Colonic mucosa (tissue), 4 donors: ENCODE measurements around the gene KRT7. TPM values are rescaled to one million over a fixed set of nuclear protein-coding genes. Genes with fewer than 3 reads are reported as not detected.

ENCODE experiments used
- DNase-seq: peaks from one replicate; pipeline ENCODE4 v3.0.0-alpha.2; 2020
- H3K27ac ChIP-seq: fragments of 200-600 bp; one replicate; pipeline ENCODE4 v1.8.0; 2021
- H3K27me3 ChIP-seq: fragments of 200-600 bp; one replicate; pipeline ENCODE4 v1.8.0; 2021
- H3K36me3 ChIP-seq: fragments of 200-600 bp; one replicate; pipeline ENCODE4 v1.8.0; 2021
- H3K4me1 ChIP-seq: fragments of 200-600 bp; one replicate; pipeline ENCODE4 v1.8.0; 2021; ENCODE audit warnings: mild to moderate bottlenecking
- H3K4me3 ChIP-seq: fragments of 200-600 bp; one replicate; pipeline ENCODE4 v1.8.0; 2021
- H3K9ac ChIP-seq, 2 donors: one replicate each; pipeline ENCODE4 v1.7.0; 2013; ENCODE audit warnings: control low read depth in 2 of 2, low read depth in 2 of 2, low read length in 2 of 2
- H3K9me3 ChIP-seq: fragments of 200-600 bp; one replicate; pipeline ENCODE4 v1.8.0; 2021
- intact Hi-C: fragments of 100-400 bp; cut with DNase I; formaldehyde crosslinking; loops from one replicate; pipeline ENCODE4 v1.14.1; 2022
- total RNA-seq, 2 donors: library from RNA; stranded (reverse); fragmentation: NEBNext Ultra II Directional in 1 of 2; extraction: Animal tissue kit (Norgen Biotek cat#: 25700) in 1 of 2; gene quantifications; one replicate each; pipeline ENCODE4 v1.2.1, GENCODE V29; 2021
- TF ChIP-seq, protein P1 (sequence below): fragments of 200-600 bp; IDR thresholded peaks from one replicate; pipeline ENCODE4 v1.8.0; 2022; ENCODE audit warnings: antibody characterized with exemption, mild to moderate bottlenecking
- donor health status: healthy.
- donor health status: DM: no; HTN: no; CAD: no.
- donor health status: DM: no; HTN: no; CAD: no.

Gene KRT7
- total RNA-seq, 2 donors from 2014 or later: 2.1 to 4.0 TPM

DNA sequence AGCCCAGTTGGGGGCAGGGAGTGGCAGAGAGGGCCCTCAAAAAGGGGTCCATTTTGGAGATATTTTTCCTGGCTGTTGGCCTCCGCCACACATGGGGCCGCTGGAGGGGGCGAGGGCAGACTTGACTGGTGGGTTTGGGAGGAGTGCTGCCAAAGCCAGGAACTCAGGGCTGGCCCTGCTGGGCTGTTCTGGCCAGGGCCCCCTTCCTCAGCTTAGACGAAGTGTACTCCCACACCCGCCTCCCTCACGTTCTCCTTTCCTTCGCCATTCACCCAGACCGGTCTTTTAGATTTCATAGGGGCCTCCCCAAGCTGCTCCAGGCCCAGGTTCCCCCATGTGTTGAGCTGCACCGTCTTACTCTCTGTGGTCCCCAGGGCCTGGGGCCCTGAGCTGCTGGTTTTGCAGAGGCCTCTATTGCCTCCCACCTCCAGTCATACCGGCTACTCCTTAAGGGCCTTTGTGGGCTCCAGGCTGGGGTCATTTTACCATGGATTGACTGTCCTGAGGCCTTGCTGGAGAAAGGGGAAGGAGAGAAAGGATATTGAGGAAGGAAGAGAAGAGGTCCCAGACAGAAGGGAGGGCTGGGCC, 1.3 kb downstream of the KRT7 start:
- Histone ChIP-seq H3K9ac (no peak overlapping the region), H3K9me3 (no peaks in the 10 kb centered on the region), H3K4me3 (no peak overlapping the region), H3K27ac (no peak overlapping the region), H3K27me3 (peaks cover 6% of the 10 kb centered on the region), H3K4me1 (peaks cover 10% of the 10 kb centered on the region), H3K36me3 (no peaks in the 10 kb centered on the region)
- TF ChIP-seq, protein P1, sequence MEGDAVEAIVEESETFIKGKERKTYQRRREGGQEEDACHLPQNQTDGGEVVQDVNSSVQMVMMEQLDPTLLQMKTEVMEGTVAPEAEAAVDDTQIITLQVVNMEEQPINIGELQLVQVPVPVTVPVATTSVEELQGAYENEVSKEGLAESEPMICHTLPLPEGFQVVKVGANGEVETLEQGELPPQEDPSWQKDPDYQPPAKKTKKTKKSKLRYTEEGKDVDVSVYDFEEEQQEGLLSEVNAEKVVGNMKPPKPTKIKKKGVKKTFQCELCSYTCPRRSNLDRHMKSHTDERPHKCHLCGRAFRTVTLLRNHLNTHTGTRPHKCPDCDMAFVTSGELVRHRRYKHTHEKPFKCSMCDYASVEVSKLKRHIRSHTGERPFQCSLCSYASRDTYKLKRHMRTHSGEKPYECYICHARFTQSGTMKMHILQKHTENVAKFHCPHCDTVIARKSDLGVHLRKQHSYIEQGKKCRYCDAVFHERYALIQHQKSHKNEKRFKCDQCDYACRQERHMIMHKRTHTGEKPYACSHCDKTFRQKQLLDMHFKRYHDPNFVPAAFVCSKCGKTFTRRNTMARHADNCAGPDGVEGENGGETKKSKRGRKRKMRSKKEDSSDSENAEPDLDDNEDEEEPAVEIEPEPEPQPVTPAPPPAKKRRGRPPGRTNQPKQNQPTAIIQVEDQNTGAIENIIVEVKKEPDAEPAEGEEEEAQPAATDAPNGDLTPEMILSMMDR: no peak
- no peak for DNase-seq
- intact Hi-C loops: no loop called here

GRCh38 chr12:52235001-52235764, 2.1 kb downstream of the KRT7 start:
- Histone ChIP-seq H3K9me3 (no peaks in the 10 kb centered on the region), H3K4me1 (peaks cover 10% of the 10 kb centered on the region), H3K9ac (peak overlapping the region in 1 of 2 donors; percentile 26), H3K27me3 (peaks cover 6% of the 10 kb centered on the region), H3K27ac (no peak overlapping the region), H3K4me3 (no peak overlapping the region), H3K36me3 (no peaks in the 10 kb centered on the region)
- intact Hi-C loops: no loop called here
- TF ChIP-seq, protein P1: no peak
- DNase-seq: no peak

- intact Hi-C loops: no loop called here
- Histone ChIP-seq H3K9me3 (no peaks in the 10 kb centered on the region), H3K27ac (no peak overlapping the region), H3K9ac (peak overlapping the region in 1 of 2 donors; percentile 26), H3K27me3 (peaks cover 6% of the 10 kb centered on the region), H3K4me3 (no peak overlapping the region), H3K4me1 (peaks cover 10% of the 10 kb centered on the region), H3K36me3 (no peaks in the 10 kb centered on the region)
- TF ChIP-seq, protein P1: no peak
- DNase-seq: peak; percentile 67
These were observed 2.8 kb downstream of the KRT7 start for GRCh38 chr12:52235822-52236361.

GRCh38 chr12:52236386-52237050, 3.5 kb downstream of the KRT7 start:
- TF ChIP-seq, protein P1: no peak
- H3K4me1 ChIP-seq: peaks cover 10% of the 10 kb centered on the region
- peaks cover 6% of the 10 kb centered on the region for H3K27me3 ChIP-seq
- H3K9ac ChIP-seq: no peak overlapping the region
- intact Hi-C loops: no loop called here
- no peak overlapping the region for H3K27ac ChIP-seq
- no peak overlapping the region for H3K4me3 ChIP-seq
- H3K36me3 ChIP-seq: no peaks in the 10 kb centered on the region
- no peaks in the 10 kb centered on the region for H3K9me3 ChIP-seq
- DNase-seq: no peak

GRCh38 chr12:52238207-52238840, 5.3 kb downstream of the KRT7 start:
- TF ChIP-seq, protein P1: no peak

More at GRCh38 chr12:52238207-52238840, 5.3 kb downstream of the KRT7 start:
- Histone ChIP-seq H3K9me3 (no peaks in the 10 kb centered on the region), H3K36me3 (no peaks in the 10 kb centered on the region), H3K9ac (no peak overlapping the region), H3K27me3 (peaks cover 2% of the 10 kb centered on the region), H3K27ac (no peak overlapping the region), H3K4me1 (no peaks in the 10 kb centered on the region), H3K4me3 (no peak overlapping the region)
- DNase-seq: no peak
- intact Hi-C loops: no loop called here
